PFSK-1 (cell line): ENCODE results near the gene TCF4.

Experiments used
- FOXP2 ChIP-seq: optimal IDR thresholded peaks from 2 replicates; pipeline ENCODE3; 2011; ENCODE audit warnings: borderline replicate concordance, control low read depth, inconsistent platforms; ENCODE audit not compliant: insufficient read depth; ENCODE audit errors: extremely low read length, extremely low read depth
- POLR2AphosphoS5 ChIP-seq: IDR thresholded peaks from 2 replicates; pipeline ENCODE4 v1.6.1; 2012; ENCODE audit warnings: low read depth, mild to moderate bottlenecking, control low read depth, low read length, moderate library complexity
- REST ChIP-seq, 2 experiments: IDR thresholded peaks; 2 replicates each; pipeline versions ENCODE4 v1.6.1 to v1.8.0; 2011 to 2012; ENCODE audit warnings: low read depth in 2 of 2, low read length in 2 of 2, control low read depth in 1 of 2, inconsistent platforms in 1 of 2, mild to moderate bottlenecking in 1 of 2, moderate library complexity in 1 of 2; ENCODE audit not compliant: insufficient read depth in 1 of 2
- SIN3A ChIP-seq: IDR thresholded peaks from 2 replicates; pipeline ENCODE4 v1.6.1; 2012; ENCODE audit warnings: mild to moderate bottlenecking, low read length, moderate library complexity, borderline replicate concordance; ENCODE audit not compliant: insufficient read depth
- TAF1 ChIP-seq: IDR thresholded peaks from 2 replicates; pipeline ENCODE4 v1.6.1; 2012; ENCODE audit warnings: low read length, control low read depth, borderline replicate concordance; ENCODE audit not compliant: insufficient read depth

Gene TCF4

DNA sequence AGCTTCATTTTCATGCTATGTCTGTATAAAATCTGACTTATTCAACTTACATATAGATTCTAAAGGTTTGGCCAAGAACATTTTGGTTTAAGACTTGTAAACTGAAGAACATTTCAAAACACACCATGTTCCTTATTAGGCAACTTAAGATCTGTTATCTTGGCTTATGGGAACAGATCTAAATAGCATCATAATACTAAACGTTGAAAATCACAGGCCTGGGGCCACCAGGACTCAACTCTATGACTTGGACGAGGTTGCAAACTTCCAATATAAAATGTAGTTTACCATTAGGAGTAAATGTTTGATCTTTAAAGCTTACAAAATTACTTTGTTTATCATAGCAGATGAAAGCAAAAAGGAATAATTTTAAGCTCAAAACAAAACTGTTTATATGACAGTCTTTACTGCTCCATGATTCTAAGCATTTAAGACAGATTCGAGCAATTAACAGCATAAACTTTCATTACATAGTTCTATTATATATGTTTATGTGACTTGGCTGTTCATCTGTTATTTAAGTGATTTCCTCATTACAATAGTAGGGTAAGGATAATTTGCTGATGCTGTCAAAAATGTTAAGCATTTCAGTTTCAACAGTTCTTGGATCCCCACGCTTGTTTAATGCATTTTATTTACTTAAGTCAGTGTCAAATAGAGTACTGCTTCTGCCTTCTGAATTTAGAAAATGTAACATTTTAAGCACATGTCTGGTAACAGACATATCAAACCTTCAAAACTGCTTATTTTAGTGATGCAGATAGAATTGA is 8.3 kb downstream of the TCF4 start:
- TF ChIP-seq FOXP2 (no peak), POLR2AphosphoS5 (no peak), SIN3A (no peak), TAF1 (no peak), REST (IDR thresholded peaks at IDR 0.05; ENCODE audit: insufficient read depth in 1 of 2, low read depth in 2 of 2, low read length in 2 of 2) (no peak)

DNA sequence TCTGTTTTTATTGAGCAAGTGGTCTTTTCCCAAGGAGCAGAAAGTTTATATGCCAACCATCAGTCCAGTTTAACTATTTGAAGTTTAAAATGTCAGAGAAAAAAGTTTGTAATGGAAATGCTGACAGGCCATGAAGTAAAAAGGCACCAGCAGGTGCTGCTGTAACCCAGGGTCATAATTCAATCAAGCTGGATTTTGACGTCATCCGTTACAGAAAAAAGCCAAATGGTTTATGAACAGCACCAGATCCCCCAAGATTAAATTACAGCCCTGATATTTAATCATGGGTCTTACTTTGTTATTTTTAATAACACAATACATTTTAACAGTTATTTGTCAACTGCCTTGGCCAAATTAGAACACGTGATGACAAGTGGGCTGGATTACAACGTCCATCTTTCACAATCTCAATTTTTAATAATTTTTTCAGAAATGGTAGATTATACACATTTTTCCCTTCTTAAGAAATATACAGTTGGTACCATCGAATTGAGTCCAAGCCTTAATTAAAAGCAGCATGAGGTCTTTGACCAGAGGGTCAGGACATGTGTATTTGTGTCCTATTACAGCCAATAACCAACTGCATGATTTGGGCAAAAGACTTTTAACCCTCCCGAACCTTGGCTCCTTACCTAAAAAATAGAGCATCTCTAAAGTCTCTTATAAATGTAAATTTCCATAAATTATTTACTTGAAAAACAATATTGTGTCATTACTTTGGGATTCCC is 10.0 kb downstream of the TCF4 start:
- TF ChIP-seq POLR2AphosphoS5 = no peak
- TF ChIP-seq REST (IDR thresholded peaks at IDR 0.05; ENCODE audit: insufficient read depth in 1 of 2, low read depth in 2 of 2, low read length in 2 of 2) = no peak
- TF ChIP-seq SIN3A = no peak
- no peak for TF ChIP-seq TAF1
- TF ChIP-seq FOXP2 = no peak

- no peak for TF ChIP-seq POLR2AphosphoS5
- no peak for TF ChIP-seq REST (IDR thresholded peaks at IDR 0.05; ENCODE audit: insufficient read depth in 1 of 2, low read depth in 2 of 2, low read length in 2 of 2)
- no peak for TF ChIP-seq SIN3A
Observed at GRCh38 chr18:55576001-55576400, 12.0 kb downstream of the TCF4 start.

- TF ChIP-seq FOXP2 = no peak
- no peak for TF ChIP-seq REST (IDR thresholded peaks at IDR 0.05; ENCODE audit: insufficient read depth in 1 of 2, low read depth in 2 of 2, low read length in 2 of 2)
- no peak for TF ChIP-seq POLR2AphosphoS5
- TF ChIP-seq TAF1 = no peak
- no peak for TF ChIP-seq SIN3A
Observed at GRCh38 chr18:55575066-55575465, 12.9 kb downstream of the TCF4 start.
